GM21737 (cell line): ENCODE measurements around the gene SPOPL.
"Not testable (repeated sequence)": the region's sequence is repeated elsewhere in the genome, so short reads cannot be mapped to it uniquely, and the experiment has no call there.

Experiments used
- ATAC-seq: cut with Tn5 transposase; IDR thresholded peaks from one replicate; pipeline ENCODE4 v1.9.1; 2021; ENCODE audit warnings: mild to moderate bottlenecking, moderate library complexity; ENCODE audit not compliant: unreplicated experiment

SPOPL gene

DNA sequence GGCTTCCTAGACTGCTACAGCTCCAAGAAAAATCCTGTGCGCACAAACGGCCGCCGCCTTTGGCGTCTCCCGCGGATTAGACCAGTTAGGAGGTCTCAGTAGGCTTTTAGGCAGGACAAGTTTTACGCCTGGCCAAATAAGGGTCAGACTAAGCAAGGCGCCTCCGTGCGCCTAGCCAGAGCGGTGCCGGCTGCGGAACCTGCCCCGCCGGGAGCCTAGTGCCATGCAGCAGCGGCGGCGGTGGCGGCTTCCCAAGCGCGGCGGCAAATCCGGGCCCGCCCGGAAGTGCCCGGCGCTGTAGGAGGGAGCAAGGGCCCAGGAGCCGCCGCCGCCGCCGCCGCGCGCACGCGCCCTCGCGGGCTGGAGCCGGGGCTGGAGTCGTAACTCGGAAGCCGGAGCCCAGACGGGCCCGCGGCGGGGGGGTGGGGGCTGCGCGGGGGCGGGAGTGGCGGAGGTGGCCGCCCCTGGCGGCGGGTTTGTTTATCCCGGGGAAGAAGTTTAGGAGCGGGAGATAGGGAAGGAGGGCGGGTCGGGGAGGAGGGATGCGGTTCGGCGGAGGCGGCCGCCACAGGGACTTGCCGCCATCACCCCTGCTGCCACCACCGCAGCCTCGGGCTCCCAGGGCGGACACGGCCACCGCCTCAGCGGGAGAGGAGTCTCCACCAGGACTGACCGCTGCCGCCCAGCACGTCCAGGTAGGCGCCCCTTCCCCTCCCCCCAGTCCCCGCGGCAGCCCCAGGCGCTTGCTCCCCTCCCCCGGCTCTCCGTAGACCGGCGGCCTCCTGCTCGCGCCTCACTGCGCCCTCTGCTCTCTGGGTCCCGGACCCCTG lies at the start of gene SPOPL:
Gene SPOPL (plus strand): TSS at position 346 of the 830 bp plus-strand sequence. CDS start 48,447 bp downstream, outside the sequence.
- ATAC-seq, result peak; percentile 78

DNA sequence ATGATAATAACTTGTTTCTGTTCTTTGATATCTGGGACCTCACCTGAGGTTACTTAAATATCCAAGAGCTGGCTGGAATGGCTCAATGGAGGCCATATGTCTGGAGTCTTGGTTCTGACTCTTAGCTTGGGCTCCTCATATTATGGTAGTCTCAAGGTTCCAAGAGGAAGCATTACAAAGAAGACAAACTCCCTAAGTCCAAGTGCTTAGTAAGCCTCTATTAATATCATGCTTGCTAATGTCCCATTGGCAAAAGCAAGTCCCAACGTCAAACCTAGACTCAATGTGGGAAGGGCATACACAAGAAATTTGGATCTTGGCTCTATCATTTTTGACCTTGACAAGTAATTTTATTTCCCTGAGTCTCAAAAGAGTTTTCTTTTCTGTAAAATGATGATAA lies 49.2 kb upstream of the SPOPL start:
- no peak for ATAC-seq

DNA sequence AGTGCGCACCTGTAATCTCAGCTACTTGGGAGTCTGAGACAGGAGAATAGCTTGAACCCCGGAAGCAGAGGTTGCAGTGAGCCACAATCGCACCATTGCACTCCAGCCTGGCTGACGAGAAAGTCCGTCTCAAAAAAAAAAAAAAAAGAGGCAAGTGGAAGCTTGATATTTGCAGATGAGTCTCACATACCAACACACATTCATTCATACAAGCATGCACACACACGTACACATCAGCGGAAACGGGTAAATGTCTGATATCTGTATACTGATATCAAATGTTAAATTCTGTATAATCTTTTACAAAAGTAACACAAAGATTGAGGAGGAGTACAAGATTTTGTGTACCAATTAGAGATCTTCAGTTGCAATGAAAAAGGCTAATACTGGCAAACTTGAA lies 47.8 kb upstream of the SPOPL start:
- no peak for ATAC-seq

DNA sequence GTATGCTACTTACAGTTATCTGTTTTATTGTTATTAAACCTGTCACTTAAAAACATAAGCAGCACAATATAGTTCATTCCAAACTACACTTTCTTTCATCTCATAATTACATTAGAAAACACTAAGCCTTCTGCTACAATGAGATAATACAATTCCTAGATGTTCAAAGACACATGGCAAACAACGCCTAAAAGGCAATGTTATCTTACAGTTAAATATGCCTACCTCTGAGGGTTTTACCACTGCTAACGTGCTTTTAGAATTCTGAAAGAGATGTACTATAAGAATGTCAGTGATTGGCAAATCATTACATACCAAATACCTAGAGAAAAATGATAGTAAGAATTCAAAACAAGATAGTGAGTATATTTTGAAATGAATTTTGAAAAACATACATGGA lies 46.8 kb upstream of the SPOPL start:
- no peak for ATAC-seq

DNA sequence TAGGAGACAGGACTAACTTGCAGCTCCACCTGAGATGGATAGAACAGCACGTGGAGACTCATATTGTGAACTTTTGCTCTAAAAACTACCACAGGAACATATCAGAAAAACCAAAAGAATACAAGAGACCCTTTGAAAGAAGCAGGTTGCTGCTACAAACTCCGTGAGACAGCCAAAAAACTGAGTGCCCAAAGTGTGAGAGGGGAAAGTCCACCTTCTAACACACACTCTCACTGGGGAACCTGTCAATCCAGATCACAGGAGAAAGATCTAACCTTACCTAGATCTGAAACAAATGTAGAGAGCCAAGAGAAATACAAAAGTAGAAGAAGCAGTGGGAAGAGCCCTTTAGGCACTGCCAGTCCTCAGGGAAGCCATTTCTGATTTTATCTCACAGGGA lies 46.3 kb upstream of the SPOPL start:
- no peak for ATAC-seq

DNA sequence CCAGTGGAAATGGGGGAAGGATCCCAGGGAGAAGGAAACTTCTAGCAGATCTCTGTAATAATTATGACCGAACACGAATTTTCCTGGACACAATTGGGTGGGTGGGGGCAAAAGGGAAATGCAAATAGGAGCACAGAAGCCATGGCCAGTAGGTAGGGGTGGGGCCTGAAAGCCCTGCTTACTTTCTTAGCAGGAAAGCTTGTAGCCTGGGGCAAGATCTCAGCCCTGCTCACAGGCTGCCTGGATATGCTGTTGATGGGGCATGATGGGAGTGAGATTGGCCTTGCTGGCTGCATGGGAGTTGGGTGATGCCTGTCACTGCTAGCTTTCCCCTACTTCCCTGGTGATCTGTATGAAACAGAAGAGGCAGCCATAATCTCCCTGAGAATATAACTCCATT lies 45.9 kb upstream of the SPOPL start:
- no peak for ATAC-seq

DNA sequence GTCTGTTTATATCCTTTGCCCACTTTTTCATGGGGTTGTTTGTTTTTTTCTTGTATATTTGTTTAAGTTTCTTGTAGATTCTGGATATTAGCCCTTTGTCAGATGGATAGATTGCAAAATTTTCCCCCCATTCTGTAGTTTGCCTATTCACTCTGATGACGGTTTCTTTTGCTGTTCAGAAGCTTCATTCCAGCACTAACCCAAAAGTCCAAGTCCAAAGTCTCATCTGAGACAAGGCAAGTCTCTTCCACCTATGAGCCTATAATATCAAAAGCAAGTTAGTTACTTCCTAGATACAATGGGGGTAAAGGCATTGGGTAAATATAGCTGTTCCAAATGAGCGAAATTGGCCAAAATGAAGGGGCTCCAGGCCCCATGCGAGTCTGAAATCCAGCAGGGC lies 38.9 kb upstream of the SPOPL start:
- not testable (repeated sequence) for ATAC-seq

DNA sequence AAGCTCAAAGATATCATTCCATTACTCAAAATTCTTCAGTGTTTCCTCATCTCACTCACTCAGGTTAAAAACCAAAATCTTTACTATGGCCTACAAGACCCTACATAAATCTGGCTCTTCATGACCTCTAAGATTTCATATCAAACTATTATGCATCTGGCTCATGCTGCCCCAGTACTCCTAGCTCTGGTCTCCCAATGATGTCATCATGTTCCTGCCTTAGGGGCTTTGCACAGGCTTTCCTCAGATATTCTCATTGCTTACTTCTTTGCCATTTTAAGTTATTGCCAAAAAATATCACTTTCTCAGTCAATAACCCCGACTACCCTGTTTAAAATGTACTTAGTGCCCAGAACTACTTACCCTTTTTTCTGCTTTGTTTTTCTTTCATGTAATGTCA lies 33.0 kb upstream of the SPOPL start:
- no peak for ATAC-seq

DNA sequence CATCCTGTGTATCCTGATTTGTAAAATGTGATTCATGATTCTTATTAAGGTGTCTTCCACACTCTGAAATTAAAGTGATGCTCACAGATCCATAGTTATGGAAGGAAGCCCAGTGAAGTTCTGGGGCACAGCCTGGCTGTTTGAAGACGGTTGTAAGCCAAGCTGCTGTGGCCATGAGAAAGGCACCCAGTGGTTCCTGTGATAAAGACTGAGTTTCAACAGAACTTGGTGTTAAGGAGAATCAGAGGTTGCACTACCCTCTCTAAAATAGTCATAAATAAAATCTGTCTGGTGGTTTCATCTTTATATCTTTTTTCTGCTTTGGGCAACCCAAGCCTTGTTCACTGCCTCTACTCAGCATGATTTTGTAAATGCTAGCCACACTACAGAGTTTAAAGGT lies 32.2 kb upstream of the SPOPL start:
- ATAC-seq, result no peak

DNA sequence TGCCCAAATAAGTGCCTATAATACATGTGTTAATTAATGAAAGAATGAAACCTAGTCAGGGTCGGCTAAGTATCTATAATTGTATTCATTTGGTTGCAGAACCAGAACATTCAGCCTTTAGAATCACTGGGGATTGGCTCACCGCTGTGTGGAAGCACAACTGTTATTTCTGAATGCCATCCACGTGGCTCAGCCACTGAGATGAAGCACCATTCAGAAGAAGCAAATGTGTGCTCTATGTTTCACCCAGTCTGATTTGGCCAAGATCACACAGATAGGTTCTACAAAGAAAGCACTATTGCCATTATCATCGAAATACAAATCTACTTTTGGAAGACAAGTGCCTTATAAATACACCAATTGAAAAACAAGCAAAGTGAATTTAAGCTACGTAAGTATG lies 30.6 kb upstream of the SPOPL start:
- no peak for ATAC-seq

DNA sequence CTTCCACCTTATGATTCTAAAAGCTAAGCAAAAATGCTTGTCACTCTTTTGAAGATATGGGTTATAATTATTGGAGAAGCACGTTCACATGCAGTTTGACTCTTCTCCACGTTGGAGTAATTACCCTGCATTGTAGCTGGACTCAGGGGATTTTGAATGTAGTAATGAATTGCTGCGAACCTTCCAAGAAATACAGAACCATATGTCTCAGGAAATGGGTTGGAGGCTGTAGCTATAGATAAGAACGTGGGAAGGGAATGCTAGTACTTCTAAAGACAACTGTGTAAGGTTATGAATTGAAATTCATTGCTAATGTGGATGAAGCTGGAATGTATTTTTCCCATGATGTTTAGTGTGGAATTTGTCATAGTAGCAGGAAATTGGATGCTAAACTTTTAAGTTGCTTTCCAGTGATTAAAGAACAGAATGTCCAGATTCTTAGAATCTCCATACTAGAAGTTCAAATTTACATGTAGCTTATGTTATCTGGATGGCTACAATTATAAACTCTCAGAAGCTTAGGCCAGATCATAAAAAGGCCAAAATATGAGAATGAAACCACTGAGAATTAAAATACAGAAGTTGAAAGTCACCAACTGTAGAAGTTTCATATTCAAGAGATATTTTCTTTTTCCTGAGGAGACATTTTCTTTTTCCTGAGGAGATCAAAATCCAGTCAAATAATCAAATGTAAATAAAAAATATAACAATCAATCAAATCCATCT lies 27.3 kb upstream of the SPOPL start:
- ATAC-seq, result no peak

DNA sequence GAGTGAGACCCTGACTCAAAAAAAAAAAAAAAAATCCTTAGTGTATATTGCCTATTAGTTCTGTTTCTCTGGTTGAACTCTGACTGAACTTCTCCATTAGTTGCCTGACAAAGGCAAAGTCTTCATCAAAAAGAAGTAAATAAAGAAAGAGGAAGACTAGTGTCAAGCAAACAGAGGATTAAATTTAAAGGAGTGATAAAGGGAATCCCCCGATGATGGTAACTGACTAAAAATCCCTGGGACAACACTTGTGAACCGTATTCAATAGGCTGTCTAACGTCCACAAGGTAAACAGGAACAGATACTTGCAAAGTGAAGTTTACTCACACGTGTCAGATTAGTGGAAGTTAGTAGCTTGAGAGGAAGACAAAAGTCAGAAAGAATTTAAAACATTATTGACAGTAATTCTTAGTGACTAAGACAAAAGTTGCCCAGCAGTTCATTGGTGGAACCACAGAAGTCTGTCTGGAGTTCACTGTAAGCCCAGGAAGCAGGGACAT lies 26.2 kb upstream of the SPOPL start:
- peak; percentile 87 for ATAC-seq

DNA sequence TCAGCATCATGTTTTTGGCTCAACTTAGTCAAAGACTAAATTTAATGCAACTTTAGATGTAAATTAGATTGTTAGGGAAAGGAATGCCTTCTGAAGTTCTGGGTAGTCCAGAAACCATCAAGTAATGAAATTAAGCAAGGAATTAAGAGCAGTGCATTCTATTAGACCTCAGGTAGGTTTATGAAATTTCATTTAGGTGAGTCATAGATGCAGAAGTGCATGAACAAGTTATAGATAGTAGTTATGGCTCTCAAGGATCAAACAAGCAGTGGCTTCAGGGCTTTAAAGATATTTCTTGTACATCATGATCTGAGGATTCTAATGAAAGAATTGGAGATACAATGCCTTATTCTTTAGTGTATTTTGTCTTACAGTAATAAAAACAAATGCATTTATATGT lies 25.4 kb upstream of the SPOPL start:
- ATAC-seq, result no peak

DNA sequence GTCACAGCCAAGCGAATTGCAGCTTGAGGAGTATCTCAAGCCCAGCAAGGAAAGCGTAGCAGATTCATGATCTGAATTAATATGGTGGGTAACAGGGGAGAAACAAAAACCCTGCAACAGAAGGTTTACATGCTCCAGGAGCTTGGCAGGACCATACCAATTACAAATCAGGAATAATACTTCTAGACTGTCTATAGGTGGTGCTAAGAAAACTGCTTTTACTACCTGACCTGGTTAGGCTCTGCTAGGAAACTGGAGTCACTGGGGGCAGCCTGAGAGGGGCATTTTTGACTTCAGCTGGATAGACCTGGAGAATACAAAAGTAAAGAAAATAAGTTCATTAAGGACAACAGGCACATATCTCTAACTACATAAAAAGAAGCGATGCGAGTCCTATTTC lies 24.6 kb upstream of the SPOPL start:
- no peak for ATAC-seq

DNA sequence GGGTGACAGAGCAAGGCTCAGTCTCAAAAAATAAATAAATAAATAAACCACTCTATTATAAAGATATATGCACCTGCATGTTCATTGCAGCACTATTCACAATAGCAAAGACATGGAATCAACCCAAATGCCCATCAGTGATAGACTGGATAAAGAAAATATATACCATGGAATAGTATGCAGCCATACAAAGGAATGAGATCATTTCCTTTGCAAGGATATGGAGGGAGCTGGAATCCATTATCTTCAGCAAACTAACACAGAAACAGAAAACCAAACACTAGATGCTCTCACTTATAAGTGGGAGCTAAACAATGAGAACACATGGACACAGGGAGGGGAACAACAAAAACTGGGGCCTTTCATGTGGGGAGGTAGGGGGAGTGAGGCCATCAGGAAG lies 18.8 kb upstream of the SPOPL start:
- ATAC-seq, result not testable (repeated sequence)

DNA sequence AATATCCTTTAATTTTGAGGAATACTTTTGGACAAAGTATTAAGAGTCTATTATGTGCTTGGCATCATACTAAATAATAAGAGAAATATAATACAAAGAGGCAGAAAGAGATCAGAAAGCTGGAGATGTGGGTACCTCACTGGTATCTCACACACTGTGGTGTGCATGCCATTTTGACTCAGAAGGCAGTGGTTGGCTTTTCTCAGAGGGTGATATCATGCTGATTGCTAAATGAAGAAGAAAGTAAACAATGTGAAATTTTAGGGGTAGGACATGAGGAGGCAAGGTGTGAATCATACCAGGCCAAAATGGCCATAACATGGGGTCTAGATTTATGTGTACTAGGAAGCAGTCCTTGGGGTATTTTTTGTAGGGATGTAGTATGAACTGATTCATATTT lies 16.6 kb upstream of the SPOPL start:
- ATAC-seq, result no peak

DNA sequence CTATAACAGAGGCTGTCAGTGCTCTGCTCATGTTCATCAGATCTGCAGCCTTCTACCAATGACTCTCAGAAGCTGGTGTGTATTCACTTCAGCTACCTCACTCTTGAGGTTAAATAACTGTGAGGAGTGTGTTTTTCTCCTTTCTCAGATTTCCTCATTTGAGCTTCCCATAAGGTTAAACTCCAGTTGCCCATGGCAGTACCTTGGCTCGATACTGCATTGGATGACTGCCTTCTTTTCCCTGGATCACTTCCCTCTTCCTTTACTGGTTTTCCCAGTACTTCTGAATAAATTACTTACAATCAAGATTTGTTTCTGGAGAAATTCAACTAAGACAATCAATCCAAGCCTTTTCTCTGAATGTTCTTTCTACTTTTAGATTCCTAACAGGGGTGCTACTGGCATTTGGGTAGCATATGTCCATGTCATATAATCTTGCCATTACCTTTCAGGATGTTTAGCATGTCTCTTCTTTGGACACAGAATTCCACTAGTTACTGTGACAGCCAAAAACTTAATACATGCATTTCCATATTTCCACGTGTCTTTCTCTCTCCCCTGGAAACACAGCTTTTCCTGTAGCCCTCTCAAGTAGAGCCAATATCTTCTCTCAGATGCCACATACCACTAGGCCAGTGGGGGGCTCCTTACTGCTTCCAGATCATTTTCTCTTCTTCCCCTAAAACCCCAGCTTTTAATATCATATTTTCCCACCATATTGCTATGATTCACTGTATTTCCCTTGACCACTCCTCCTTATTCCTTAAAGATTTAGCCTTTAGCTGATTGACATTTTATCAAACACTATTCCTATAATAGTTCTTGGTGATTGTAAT lies 15.0 kb upstream of the SPOPL start:
- ATAC-seq, result no peak

DNA sequence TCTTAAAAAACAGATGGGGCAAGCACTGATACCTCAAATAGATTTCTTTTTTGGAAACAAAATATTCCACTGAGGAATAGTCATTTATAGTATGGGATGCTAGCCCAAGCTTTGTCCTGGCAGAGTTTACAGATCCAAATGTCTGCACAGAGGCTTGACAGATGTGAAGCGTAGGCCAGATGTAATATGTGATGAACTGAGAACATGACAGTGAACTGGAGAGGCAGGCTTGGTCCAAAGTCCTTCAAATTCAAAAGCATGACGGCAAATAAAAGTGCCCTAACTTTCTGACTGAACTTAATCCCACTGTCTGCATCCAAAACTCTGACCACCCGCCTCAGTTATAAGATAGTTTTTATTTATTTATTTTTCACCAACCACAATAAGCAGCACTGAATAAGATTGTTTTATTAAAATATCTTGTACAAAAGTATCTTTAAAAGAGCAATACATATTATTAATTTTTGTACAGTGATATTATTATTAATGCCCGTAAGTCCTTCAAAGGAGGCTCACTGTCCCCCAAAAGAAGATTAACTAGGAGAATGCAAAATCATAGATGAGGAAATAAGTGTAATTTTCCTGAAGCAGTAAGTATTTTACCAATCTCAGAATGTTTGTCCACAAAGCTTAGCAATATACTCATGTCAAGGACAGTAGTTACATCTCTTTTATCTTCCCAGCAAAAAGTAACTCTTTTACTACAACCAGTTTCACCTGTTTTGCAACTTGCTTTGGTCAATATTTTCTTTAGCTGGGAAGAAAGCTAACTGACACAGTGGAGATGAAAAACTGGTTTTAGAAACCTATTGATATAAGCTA lies 10.7 kb upstream of the SPOPL start:
- ATAC-seq, result no peak

DNA sequence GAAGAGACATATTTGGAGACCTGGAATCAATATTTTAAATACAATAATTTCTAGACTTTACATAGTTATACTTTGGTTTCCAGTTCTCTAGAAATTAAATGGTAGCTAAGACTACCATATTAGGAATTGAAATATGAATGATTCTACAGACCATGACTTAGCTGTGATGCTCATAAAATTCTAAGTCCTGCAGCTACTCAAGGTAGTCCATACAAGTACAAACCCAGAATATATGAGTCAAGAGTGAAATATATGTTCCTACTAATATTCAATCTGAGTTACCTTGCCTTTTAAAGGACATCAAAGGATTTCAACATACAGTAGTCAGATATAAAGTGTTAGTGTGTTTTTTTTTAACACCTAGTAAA lies 10.1 kb upstream of the SPOPL start:
- no peak for ATAC-seq

DNA sequence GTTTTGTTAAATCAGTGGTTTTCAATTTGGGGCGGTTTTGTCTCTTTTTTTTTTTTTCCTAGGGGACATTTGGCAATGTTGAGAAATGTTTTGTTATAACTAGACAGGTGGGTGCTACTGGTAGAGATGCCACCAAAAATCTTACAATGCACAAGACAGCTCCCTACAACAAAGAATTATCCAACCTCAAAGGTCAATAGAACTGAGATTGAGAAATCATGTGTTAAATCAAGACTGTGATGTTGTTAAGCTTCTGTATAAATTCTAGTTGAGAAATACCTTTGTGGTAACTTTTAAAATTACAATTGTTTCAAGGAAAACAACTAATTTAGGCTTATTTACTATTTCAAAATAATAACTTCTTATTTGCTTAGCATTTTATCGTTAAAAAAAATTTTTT lies 9.4 kb upstream of the SPOPL start:
- ATAC-seq, result no peak

DNA sequence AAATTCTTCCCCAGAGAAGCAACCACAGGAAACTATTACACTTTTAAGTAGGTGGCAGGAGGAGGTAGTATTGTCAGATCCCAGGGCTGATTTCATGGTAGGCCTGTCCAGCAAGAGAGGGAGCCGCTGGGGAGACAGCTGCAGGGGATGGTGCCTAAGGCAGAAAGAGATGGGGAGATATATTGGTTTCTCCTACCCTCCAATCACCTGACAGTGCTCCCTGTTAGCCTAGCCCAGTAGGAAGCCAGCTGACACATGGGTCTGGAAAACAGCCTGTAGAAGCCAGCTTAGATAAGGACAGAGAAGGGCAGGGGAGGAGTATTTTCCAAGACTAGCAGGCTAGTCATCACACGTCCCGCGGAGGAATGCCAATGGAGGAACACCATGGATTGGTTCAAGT lies 8.2 kb upstream of the SPOPL start:
- ATAC-seq, result no peak
